Activated T-cell treated with anti-CD3 and anti-CD28 coated beads, Interleukin-2, amount 50 U/mL, for 72 hours (primary cell): ENCODE measurements around the gene GPR52. TPM values are rescaled to one million over a fixed set of nuclear protein-coding genes. Genes with fewer than 3 reads are reported as not detected.

Source experiments
- ATAC-seq, 2 donors: fragments of 150-1000 bp; cut with Tn5 transposase; replicated peaks in 1 of 2; 2 replicates each; pipeline ENCODE4 v1.10.0; 2021; ENCODE audit warnings: moderate library complexity in 2 of 2, mild to moderate bottlenecking in 1 of 2
- DNase-seq, 2 donors: peaks; one replicate each; pipeline ENCODE4 v3.0.0; 2021 to 2022; ENCODE audit warnings: mixed read lengths in 1 of 2
- H3K27ac Mint-ChIP-seq: one replicate; pipeline ENCODE4 v1.8.0; 2022; ENCODE audit warnings: mild to moderate bottlenecking, moderate library complexity, mixed read lengths
- H3K27me3 Mint-ChIP-seq: one replicate; pipeline ENCODE4 v1.8.0; 2022; ENCODE audit warnings: low read depth, mixed read lengths
- H3K36me3 Mint-ChIP-seq, 2 donors: one replicate each; pipeline ENCODE4 v1.8.0; 2022; ENCODE audit warnings: mixed read lengths in 2 of 2, mild to moderate bottlenecking in 1 of 2; ENCODE audit not compliant: insufficient read depth in 2 of 2
- H3K4me1 Mint-ChIP-seq: one replicate; pipeline ENCODE4 v1.8.0; 2022; ENCODE audit warnings: low read depth, mixed read lengths
- H3K4me3 Mint-ChIP-seq, 2 donors: one replicate each; pipeline ENCODE4 v1.8.0; 2022; ENCODE audit warnings: mild to moderate bottlenecking in 2 of 2, mixed read lengths in 2 of 2, moderate library complexity in 2 of 2
- H3K9me3 Mint-ChIP-seq, 2 donors: one replicate each; pipeline ENCODE4 v1.8.0; 2022; ENCODE audit warnings: mixed read lengths in 2 of 2
- total RNA-seq, 2 donors: library from RNA; stranded (reverse); gene quantifications; one replicate each; pipeline ENCODE4 v1.2.3, GENCODE V29; 2022

GPR52 gene
- total RNA-seq, 2 donors from 2014 or later: 1.6 to 1.9 TPM

DNA sequence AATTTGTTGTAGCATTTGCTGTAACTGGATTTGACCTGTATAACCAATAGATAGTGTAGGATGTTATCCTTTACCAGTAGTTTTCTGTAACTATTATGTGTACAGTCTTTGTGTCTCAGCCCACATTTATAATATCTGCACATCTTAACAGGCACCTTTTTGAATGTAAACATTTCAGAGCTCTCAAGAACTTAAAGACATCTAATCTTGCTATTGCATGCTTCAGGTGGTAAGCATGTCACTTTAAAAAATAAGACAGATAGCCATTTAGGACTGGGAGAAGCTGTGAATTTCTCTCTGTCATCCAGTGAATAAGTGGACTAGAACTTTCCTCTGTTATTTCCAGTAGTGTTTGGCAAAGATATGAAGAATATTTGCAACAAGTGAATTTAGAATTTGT is 22.6 kb upstream of the GPR52 start:
- no peak overlapping the region for H3K4me3 Mint-ChIP-seq
- H3K27me3 Mint-ChIP-seq: no peaks in the 10 kb centered on the region
- no peaks in the 10 kb centered on the region for H3K4me1 Mint-ChIP-seq
- no peak for ATAC-seq
- no peaks in the 10 kb centered on the region for H3K9me3 Mint-ChIP-seq
- no peaks in the 10 kb centered on the region for H3K36me3 Mint-ChIP-seq
- no peak overlapping the region for H3K27ac Mint-ChIP-seq
- DNase-seq: no peak

DNA sequence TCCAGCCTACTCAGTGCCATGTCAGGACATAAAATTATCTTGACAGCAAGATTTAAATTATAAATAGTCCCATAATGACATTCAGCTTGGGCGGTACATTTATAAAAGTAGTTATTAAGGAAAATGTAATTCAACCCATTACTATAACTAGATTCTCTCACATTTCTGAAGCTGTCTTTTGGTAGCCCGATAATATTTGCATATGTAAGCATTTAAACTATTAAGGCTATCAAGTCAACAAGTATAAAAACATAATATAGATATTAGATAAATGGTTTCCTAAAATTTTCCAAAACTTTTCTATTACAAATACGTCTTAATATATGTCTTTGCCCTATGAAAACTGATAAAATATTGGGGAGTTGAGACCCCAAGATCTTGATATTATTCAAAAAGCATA is 21.6 kb upstream of the GPR52 start:
- Mint-ChIP-seq H3K9me3 (no peaks in the 10 kb centered on the region), H3K27me3 (no peaks in the 10 kb centered on the region), H3K4me1 (no peaks in the 10 kb centered on the region), H3K4me3 (no peak overlapping the region), H3K36me3 (no peaks in the 10 kb centered on the region), H3K27ac (no peak overlapping the region)
- DNase-seq (no peak), ATAC-seq (no peak)

DNA sequence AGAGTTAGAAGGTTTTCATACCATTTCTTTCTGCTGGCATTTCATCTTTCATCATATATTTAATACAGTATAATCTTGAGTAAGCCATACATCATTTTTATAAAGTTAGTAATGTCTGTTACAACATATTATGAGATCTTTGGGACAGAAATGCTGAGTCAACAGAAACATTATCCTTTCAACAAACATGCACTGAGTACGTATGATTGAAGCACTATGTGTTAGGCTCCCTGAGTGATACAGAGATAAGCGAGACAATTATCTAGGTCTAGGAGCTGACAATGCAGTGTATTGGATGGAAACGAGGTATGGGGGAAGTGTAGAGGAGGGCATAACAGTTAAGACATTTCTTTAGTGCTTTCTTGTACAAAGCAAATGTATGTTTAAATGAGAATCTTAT is 19.7 kb upstream of the GPR52 start:
- no peak for ATAC-seq
- no peak for DNase-seq
- Mint-ChIP-seq H3K36me3 (no peaks in the 10 kb centered on the region), H3K27ac (no peak overlapping the region), H3K4me3 (no peak overlapping the region), H3K9me3 (no peaks in the 10 kb centered on the region), H3K27me3 (no peaks in the 10 kb centered on the region), H3K4me1 (no peaks in the 10 kb centered on the region)

DNA sequence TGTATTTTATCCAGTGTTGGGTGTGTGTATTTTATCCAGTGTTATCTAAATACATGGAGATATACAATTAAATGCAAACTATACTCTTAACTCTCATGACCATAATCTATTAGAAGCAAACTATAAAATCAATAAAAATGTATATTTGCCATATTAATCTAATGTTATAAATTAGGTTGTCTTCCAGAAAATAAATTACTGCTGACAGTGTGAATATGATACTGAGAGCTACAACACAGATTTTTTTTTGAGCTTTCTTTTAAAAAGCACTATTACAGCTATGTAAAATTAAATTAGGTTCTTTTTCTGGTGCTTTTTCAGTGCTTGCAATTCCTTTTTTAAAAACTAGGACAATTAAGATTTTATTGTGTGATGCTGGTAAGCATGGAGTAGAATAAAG is 19.0 kb upstream of the GPR52 start:
- Mint-ChIP-seq H3K9me3 (no peaks in the 10 kb centered on the region), H3K27me3 (no peaks in the 10 kb centered on the region), H3K4me1 (no peaks in the 10 kb centered on the region), H3K4me3 (no peak overlapping the region), H3K27ac (no peak overlapping the region), H3K36me3 (no peaks in the 10 kb centered on the region)
- no peak for ATAC-seq
- DNase-seq: no peak

DNA sequence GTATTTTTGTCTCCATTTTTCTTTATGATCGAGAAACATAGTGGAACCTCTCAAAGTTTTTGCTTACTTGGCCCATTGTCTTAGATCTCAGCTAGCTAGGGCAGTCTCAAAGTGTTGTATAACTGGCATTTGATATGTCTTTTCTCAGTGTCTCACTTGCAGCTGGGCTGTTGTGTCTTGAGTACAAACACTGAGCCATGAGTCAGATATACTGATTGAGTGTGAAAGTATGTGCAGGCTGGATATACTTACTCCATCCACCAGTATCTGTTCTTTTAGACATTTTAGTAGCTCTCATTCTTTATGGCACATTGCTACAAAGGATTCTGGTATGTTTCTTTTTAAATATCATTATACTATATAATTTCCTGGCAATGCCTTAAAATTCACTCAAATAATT is 14.3 kb upstream of the GPR52 start:
- Mint-ChIP-seq H3K27ac (no peak overlapping the region), H3K9me3 (peaks cover 0 to 5% of the 10 kb centered on the region in 2 donors), H3K27me3 (no peaks in the 10 kb centered on the region), H3K4me1 (no peaks in the 10 kb centered on the region), H3K36me3 (peaks cover 2 to 9% of the 10 kb centered on the region in 2 donors), H3K4me3 (no peak overlapping the region)
- ATAC-seq: no peak
- DNase-seq: no peak

DNA sequence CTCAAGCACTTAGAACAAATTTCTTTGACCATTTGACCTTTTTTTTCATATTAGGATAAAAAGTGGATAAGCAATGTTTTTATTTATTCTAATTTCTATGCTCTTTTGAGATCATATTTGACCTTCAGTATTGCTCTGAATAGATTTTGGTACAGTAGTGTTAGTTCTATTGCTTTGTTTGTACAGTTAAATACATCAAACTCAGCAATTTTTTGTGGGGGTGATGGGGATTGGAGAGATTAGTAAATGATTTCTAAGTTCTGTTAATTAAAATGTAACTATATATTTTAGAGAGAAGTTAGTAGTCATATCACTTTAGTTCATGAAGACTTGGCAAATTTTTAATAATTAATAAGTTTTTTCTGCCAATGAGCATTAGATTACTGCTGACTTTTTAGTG is 2.4 kb upstream of the GPR52 start:
- DNase-seq (no peak), ATAC-seq (no peak)
- Mint-ChIP-seq H3K27me3 (no peaks in the 10 kb centered on the region), H3K4me3 (no peak overlapping the region), H3K36me3 (no peaks in the 10 kb centered on the region), H3K9me3 (no peaks in the 10 kb centered on the region), H3K27ac (no peak overlapping the region), H3K4me1 (no peaks in the 10 kb centered on the region)

DNA sequence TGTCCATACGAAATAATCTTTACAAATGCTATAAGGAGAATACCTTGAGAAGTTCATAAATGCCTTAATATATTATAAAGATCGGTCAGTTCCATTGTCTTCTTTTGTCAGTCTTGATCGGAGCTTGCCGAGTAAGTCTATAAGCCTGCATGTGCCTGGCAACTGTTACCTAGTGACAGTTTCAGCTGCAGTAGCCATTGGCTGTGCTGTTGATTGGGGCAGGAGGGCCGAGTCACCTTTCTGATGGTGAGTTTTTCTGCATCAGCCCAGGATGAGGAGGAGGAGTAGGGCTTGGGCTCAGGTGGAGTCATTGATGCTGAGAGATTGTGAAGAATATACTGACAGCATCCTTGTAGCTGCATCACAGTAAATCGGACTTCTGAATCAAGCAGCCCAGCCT is 1.9 kb upstream of the GPR52 start:
- DNase-seq (no peak), ATAC-seq (no peak)
- no peak overlapping the region for H3K27ac Mint-ChIP-seq
- H3K4me3 Mint-ChIP-seq: no peak overlapping the region
- no peaks in the 10 kb centered on the region for H3K4me1 Mint-ChIP-seq
- H3K9me3 Mint-ChIP-seq: no peaks in the 10 kb centered on the region
- H3K36me3 Mint-ChIP-seq: no peaks in the 10 kb centered on the region
- no peaks in the 10 kb centered on the region for H3K27me3 Mint-ChIP-seq

DNA sequence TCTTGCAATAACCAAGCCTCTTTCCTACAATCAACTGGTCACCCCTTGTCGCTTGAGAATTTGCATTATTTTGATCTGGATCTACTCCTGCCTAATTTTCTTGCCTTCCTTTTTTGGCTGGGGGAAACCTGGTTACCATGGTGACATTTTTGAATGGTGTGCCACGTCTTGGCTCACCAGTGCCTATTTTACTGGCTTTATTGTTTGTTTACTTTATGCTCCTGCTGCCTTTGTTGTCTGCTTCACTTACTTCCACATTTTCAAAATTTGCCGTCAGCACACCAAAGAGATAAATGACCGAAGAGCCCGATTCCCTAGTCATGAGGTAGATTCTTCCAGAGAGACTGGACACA is 743 bp downstream of the GPR52 start:
- Mint-ChIP-seq H3K4me1 (no peaks in the 10 kb centered on the region), H3K9me3 (no peaks in the 10 kb centered on the region), H3K27me3 (no peaks in the 10 kb centered on the region), H3K4me3 (no peak overlapping the region), H3K36me3 (no peaks in the 10 kb centered on the region), H3K27ac (no peak overlapping the region)
- ATAC-seq: no peak
- no peak for DNase-seq

DNA sequence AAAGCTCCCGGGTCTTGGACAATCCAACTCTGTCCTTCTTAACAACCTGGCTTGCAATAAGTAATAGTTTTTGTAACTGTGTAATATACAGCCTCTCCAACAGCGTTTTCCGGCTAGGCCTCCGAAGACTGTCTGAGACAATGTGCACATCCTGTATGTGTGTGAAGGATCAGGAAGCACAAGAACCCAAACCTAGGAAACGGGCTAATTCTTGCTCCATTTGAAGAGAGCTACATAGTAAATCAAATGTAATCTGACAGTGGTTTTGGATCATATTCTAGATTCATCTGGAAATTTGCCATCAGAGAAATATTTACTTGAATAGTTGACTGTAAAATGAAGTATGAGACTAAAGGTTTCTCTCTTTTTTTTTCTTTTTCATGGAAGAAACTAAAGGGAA is 1.2 kb downstream of the GPR52 start:
- DNase-seq (no peak), ATAC-seq (no peak)
- Mint-ChIP-seq H3K27ac (no peak overlapping the region), H3K4me1 (no peaks in the 10 kb centered on the region), H3K36me3 (no peaks in the 10 kb centered on the region), H3K4me3 (no peak overlapping the region), H3K27me3 (no peaks in the 10 kb centered on the region), H3K9me3 (no peaks in the 10 kb centered on the region)

DNA sequence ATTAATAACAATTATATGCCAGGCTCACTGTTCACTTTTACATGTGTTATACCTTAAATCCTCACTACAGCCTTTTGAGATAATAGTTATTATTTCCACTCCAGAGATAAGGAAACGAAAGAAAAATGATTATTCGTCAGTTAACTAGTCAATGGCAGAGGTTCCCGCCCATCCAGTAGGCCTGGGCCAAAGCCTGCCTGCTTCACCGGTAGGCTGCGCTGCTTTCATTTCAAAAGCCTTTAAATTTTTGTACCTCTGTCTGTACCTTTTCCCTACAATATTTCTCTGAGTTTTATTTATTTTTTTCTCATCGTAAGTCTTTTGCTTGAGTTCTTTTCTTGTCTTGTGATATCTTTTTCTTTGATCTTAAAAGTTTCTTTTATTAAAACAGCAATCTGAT is 3.6 kb downstream of the GPR52 start:
- Mint-ChIP-seq H3K27ac (no peak overlapping the region), H3K9me3 (no peaks in the 10 kb centered on the region), H3K4me1 (no peaks in the 10 kb centered on the region), H3K36me3 (no peaks in the 10 kb centered on the region), H3K4me3 (no peak overlapping the region), H3K27me3 (no peaks in the 10 kb centered on the region)
- DNase-seq: no peak
- ATAC-seq: no peak

DNA sequence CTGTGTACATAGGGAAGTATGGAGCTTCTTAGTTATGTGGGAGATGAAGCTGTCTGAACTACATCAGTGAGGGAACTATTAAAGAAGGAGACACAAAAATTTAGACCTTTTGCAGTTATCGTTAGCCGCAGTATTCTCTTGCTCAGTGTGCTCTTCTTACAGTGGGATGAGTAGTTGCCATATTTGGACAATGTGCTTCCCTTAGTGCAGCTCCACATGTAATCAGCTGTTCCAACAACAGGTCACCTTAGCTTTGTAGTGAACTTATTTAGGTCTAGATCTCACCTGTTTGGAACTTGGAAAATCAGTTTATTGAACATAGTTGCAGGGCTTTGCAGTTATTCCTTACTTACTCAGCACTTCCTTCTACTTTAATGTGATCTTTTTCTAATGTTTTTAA is 18.1 kb downstream of the GPR52 start:
- H3K36me3 Mint-ChIP-seq: peaks cover 0 to 1% of the 10 kb centered on the region in 2 donors
- H3K27ac Mint-ChIP-seq: no peak overlapping the region
- no peak for DNase-seq
- no peaks in the 10 kb centered on the region for H3K27me3 Mint-ChIP-seq
- no peak overlapping the region for H3K4me3 Mint-ChIP-seq
- no peak for ATAC-seq
- H3K9me3 Mint-ChIP-seq: peaks cover 0 to 3% of the 10 kb centered on the region in 2 donors
- H3K4me1 Mint-ChIP-seq: no peaks in the 10 kb centered on the region

DNA sequence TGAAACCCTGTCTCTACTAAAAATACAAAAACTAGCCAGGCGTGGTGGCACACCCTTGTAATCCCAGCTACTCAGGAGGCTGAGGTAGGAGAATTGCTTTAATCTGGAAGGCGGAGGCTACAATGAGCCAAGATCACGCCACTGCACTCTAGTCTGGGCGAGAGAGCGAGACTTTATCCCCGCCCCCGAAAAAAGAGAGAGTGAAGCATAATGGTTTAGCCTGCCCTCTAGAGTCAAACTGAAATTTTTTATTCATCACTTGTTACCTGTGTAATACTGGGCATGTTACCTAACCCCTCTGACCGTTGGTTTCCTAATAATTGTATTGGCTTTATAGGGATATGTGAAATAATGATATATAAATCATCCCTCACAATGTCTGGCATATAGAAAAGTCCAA is 18.8 kb downstream of the GPR52 start:
- DNase-seq (no peak), ATAC-seq (no peak)
- peaks cover 0 to 1% of the 10 kb centered on the region in 2 donors for H3K36me3 Mint-ChIP-seq
- H3K27ac Mint-ChIP-seq: no peak overlapping the region
- H3K27me3 Mint-ChIP-seq: no peaks in the 10 kb centered on the region
- no peak overlapping the region for H3K4me3 Mint-ChIP-seq
- peaks cover 0 to 3% of the 10 kb centered on the region in 2 donors for H3K9me3 Mint-ChIP-seq
- no peaks in the 10 kb centered on the region for H3K4me1 Mint-ChIP-seq

DNA sequence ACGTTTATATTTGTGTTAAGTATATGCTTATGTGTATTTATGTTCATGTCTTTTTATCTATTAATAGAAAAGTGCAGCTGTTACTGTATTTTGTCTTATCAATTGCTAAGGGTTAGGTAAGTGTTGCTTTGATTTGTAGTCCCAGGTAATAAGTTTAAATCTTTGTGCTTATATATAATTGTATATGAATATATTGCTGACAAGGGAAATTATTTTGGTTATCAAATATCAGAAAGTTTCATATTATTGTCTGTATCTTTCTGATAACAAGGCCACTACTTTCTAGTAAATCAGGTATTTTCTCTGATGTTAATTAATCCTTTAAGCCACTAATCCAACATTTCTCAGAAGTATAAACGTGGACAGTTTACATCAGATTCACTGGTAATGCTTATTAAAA is 21.3 kb downstream of the GPR52 start:
- Mint-ChIP-seq H3K36me3 (no peaks in the 10 kb centered on the region), H3K9me3 (no peaks in the 10 kb centered on the region), H3K4me1 (no peaks in the 10 kb centered on the region), H3K27me3 (no peaks in the 10 kb centered on the region), H3K4me3 (no peak overlapping the region), H3K27ac (no peak overlapping the region)
- DNase-seq: no peak
- no peak for ATAC-seq

DNA sequence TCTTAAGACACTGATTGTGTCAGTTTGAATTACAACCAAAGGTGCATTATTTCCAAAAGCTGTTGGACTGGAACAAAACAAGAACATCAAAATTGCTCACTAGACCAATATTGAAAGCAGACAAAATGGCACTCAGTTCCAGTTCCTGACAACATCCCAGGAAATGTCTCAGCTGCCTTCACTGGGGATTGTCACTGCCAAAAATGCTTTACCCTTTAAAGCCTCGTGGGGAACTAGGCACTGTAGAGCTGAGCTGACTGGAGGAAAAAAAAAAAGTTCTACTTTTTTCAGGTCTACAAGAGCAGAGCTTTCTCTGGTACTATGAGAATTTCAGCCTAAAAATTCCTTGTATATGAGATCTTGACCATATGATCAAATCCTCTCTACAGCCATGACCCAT is 21.9 kb downstream of the GPR52 start:
- Mint-ChIP-seq H3K27me3 (no peaks in the 10 kb centered on the region), H3K4me1 (no peaks in the 10 kb centered on the region), H3K27ac (no peak overlapping the region), H3K9me3 (no peaks in the 10 kb centered on the region), H3K4me3 (no peak overlapping the region), H3K36me3 (no peaks in the 10 kb centered on the region)
- ATAC-seq: no peak
- no peak for DNase-seq

DNA sequence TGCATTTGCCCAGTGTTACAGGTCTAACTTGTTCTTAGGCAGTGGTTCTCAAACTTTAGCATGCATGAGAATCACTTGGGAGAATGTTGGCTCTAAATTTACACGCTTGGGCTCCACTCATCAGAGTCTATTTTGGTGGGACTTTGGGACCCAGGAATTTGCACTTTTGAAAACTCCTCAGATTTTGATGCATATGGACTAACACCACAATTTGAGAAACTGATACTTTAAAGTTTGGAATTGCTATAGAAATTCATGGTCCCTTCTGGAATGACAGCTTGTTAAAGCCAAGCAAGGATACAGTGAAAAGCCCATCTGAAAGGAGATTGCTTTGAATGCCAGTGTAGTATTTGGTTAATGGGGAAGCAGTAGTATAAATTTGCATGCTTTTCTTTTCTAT is 31.5 kb downstream of the GPR52 start:
- Mint-ChIP-seq H3K9me3 (peaks cover 0 to 3% of the 10 kb centered on the region in 2 donors), H3K27me3 (no peaks in the 10 kb centered on the region), H3K27ac (no peak overlapping the region), H3K36me3 (no peaks in the 10 kb centered on the region), H3K4me3 (no peak overlapping the region), H3K4me1 (no peaks in the 10 kb centered on the region)
- DNase-seq (no peak), ATAC-seq (no peak)
